HuH-7.5 (cell line): ENCODE measurements around the gene TACO1.

Source experiments
- DNase-seq: peaks from one replicate; pipeline ENCODE4 v3.0.0; 2011; ENCODE audit warnings: low spot score

The TACO1 gene

GRCh38 chr17:63640038-63640437, 39.3 kb downstream of the TACO1 start:
- no peak for DNase-seq

DNA sequence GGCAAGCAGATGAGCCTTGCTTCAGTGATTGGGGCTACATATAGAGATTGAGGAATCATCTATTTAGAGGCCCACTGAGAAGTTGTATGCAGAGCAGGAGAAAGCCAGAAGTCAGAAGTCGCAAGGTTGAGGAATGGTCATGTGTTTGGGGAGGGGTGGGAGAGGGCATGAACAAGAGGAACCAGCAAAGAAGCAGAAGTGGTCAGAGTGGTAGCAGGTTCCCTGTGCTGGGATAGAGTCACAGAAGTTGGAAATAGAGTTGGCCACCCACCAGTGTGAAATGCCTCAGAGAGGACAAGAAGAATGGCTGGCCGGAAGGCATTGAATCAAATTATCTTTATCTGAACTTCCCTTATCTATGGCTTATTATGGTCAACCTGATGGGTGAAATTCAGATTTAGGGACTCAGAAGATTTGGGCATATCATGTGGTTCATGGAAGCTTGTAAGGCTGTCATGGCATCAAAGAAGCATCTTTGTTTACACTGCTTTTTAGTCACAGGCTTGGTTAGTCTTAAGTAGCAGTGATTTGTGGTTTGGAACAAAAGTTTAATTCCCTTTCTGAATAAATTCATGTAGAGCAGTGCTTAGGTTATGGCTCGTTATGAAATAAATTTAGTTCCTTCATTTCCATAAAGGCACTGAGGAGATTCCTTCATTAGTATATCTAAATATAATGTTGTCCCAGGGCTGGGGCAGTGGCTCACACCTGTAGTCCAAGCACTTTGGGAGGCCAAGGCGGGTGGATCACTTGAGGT, 41.2 kb downstream of the TACO1 start:
- no peak for DNase-seq

GRCh38 chr17:63644846-63645245, 44.2 kb downstream of the TACO1 start:
- no peak for DNase-seq

GRCh38 chr17:63645775-63646487, 45.2 kb downstream of the TACO1 start:
- DNase-seq, result no peak

DNA sequence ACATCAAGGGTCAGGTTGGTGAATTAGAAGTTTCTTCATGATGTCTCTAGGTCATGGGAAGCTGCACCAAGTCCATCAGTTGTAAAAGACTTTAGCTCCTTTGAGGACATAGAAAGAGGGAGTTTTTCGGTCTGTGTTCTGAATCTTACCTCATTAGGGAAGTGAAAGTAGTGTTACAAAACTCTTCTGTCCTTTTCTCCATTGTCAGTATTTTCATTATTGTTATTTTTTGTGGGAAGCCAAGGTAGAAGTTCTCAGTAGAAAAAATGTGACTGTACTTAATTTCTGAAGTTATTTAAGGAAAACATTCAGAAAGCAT, 45.8 kb downstream of the TACO1 start:
- DNase-seq, result no peak

DNA sequence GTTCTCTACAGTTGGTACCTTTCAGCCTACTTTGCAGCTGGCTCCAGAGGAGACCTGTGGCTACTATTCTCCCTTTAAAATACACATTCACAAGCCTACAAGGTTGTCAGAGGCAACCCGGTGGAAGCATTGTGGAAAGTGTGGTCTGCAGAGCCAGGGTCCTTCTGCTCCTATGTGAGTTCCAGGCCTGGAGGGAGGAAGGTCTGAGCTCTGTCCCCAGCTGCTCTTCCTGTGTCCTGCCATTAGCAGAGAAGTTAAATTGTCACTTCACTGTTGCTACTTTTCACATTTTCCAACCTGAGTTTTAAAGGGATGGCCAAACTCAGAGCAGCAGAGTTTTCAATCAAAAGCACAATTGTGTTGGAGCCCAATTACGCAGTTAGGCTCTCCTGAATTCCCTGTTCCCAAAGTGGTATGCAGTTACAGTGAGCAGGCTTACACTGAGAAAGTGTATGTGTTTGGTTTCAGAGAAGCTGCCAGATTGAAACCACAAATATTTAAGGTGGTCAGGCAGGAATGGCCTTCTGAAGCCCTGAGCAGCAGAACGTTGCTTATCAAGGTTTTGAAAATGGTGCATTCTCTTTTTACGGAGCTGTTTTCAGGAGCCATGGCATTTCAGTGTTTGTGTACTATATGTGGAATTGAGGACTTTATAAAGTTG, 46.5 kb downstream of the TACO1 start:
- DNase-seq, result no peak

GRCh38 chr17:63647936-63648335, 47.2 kb downstream of the TACO1 start:
- no peak for DNase-seq

- no peak for DNase-seq
These were observed 49.1 kb downstream of the TACO1 start for GRCh38 chr17:63649813-63650212.

DNA sequence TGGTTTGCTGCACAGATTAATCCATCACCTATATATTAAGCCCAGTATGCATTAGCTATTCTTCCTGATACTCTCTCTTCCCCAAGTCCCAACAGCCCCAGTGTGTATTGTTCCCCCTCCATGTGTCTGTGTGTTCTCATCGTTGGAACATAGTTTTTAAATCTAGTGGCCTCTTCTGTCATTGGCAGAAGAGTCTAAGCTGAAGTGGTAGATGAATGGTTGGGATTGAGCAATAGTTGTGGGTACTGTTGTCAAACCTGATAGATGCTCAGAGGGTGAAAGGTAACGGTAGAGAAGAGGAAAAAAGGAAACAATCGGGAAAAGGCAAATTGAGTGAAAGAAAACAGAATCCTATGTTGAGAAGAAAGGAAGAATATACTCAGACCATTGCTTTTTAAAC, 51.4 kb downstream of the TACO1 start:
- no peak for DNase-seq

DNA sequence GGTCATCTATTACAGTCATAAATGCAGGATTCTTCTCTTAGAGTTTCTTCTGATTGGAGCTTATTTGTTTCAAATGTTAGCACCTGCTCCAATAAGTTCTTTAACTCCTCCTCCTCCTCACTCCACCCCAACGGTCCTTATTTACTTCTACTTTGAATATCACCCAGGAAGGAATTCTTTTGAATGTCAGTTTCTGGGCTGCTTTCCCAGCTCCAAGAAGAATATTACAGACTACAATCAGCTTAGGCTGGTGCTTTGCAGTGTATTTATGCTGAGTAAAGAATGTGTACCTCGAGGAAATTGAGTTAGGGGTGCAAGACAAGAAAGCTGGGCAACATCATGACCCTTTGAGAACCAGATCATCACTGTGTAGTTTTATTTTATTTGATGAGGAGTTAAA, 52.4 kb downstream of the TACO1 start:
- no peak for DNase-seq

DNA sequence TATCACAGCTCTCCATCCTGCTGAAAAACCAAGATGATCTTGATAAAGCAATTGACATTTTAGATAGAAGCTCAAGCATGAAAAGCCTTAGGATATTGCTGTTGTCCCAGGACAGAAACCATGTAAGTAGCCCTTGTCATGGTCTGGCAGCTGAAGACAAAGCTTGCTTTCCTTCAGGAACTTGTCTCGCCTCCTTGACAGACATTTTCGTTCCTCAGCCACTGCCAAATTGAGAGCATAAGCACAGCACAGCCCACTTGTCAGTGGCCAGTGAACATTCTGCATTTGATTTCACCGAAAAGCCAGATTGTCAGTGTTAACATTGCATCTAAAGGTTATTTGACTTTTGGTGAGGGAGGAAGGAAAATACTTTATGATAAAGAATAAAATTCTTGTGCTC, 57.1 kb downstream of the TACO1 start:
- no peak for DNase-seq
